ENCODE measurements around the gene DSCAM. TPM values are rescaled to one million over a fixed set of nuclear protein-coding genes. Genes with fewer than 3 reads are reported as not detected.

DSCAM gene
- total and polyA plus RNA-seq, 8 donors: 0.37 TPM; not detected in 7

- H3K27me3 ChIP-seq: no peaks in the 10 kb centered on the region
- no peaks in the 10 kb centered on the region for H3K4me1 ChIP-seq
- no peak overlapping the region for H3K27ac ChIP-seq
- H3K9me3 ChIP-seq: no peaks in the 10 kb centered on the region
- WGBS, 5 donors: 73 to 82% (median 82%) methylated on average over 7 of the region's 7 CpGs
- no peak for DNase-seq
- TF ChIP-seq POLR2AphosphoS5 (IDR thresholded peaks at IDR 0.05): no peak
- no peak for TF ChIP-seq EP300 (IDR thresholded peaks at IDR 0.05)
- no peak for TF ChIP-seq CTCF (IDR thresholded peaks at IDR 0.05)
- no peak for TF ChIP-seq POLR2A (IDR thresholded peaks at IDR 0.05)
- no peaks in the 10 kb centered on the region for H3K36me3 ChIP-seq
- intact Hi-C loops (cut with DNase I; ENCODE audit: low total_unique reads): no loop called here
- H3K4me3 ChIP-seq: no peak overlapping the region
Observed at GRCh38 chr21:40730426-40730800, 116.5 kb downstream of the DSCAM start.

GRCh38 chr21:40729761-40730425 is 117.1 kb downstream of the DSCAM start:
- Histone ChIP-seq H3K9me3 (no peaks in the 10 kb centered on the region), H3K27ac (no peak overlapping the region), H3K27me3 (no peaks in the 10 kb centered on the region), H3K36me3 (no peaks in the 10 kb centered on the region), H3K4me1 (no peaks in the 10 kb centered on the region), H3K4me3 (no peak overlapping the region)
- intact Hi-C loops (cut with DNase I; ENCODE audit: low total_unique reads): no loop called here
- no peak for DNase-seq
- 74 to 91% (median 87%) methylated on average over 8 of the region's 8 CpGs for WGBS, 5 donors
- TF ChIP-seq POLR2A (IDR thresholded peaks at IDR 0.05) (no peak), EP300 (IDR thresholded peaks at IDR 0.05) (no peak), POLR2AphosphoS5 (IDR thresholded peaks at IDR 0.05) (no peak), CTCF (IDR thresholded peaks at IDR 0.05) (no peak)

GRCh38 chr21:40723966-40724365 is 123.0 kb downstream of the DSCAM start:
- TF ChIP-seq EP300 (IDR thresholded peaks at IDR 0.05) (no peak), POLR2A (IDR thresholded peaks at IDR 0.05) (no peak)
- H3K27me3 ChIP-seq: no peaks in the 10 kb centered on the region
- no peak overlapping the region for H3K4me3 ChIP-seq
- H3K4me1 ChIP-seq: no peaks in the 10 kb centered on the region
- WGBS, 5 donors: 76 to 93% (median 84%) methylated on average over 5 of the region's 5 CpGs
- peaks cover 0 to 14% (median 8%) of the 10 kb centered on the region in 4 donors for H3K9me3 ChIP-seq
- H3K36me3 ChIP-seq: no peaks in the 10 kb centered on the region
- H3K27ac ChIP-seq: no peak overlapping the region
- intact Hi-C loops (cut with DNase I; ENCODE audit: low total_unique reads): no loop called here
- no peak for DNase-seq

GRCh38 chr21:40723317-40723716 is 123.6 kb downstream of the DSCAM start:
- intact Hi-C loops (cut with DNase I; ENCODE audit: low total_unique reads): no loop called here
- TF ChIP-seq CTCF (IDR thresholded peaks at IDR 0.05): no peak
- no peak for TF ChIP-seq EP300 (IDR thresholded peaks at IDR 0.05)
- no peak for TF ChIP-seq POLR2A (IDR thresholded peaks at IDR 0.05)
- TF ChIP-seq POLR2AphosphoS5 (IDR thresholded peaks at IDR 0.05): no peak
- 87 to 97% (median 94%) methylated on average over 2 of the region's 2 CpGs for WGBS, 5 donors
- H3K4me3 ChIP-seq: no peak overlapping the region
- no peaks in the 10 kb centered on the region for H3K4me1 ChIP-seq
- H3K27ac ChIP-seq: no peak overlapping the region
- no peak for DNase-seq
- peaks cover 0 to 14% (median 8%) of the 10 kb centered on the region in 4 donors for H3K9me3 ChIP-seq
- H3K36me3 ChIP-seq: no peaks in the 10 kb centered on the region
- no peaks in the 10 kb centered on the region for H3K27me3 ChIP-seq

- Histone ChIP-seq H3K4me3 (no peak overlapping the region), H3K27ac (no peak overlapping the region), H3K36me3 (no peaks in the 10 kb centered on the region), H3K4me1 (no peaks in the 10 kb centered on the region), H3K9me3 (peaks cover 0 to 14% (median 8%) of the 10 kb centered on the region in 4 donors), H3K27me3 (no peaks in the 10 kb centered on the region)
- no peak for DNase-seq
- intact Hi-C loops (cut with DNase I; ENCODE audit: low total_unique reads): no loop called here
- no peak for TF ChIP-seq POLR2AphosphoS5 (IDR thresholded peaks at IDR 0.05)
- TF ChIP-seq EP300 (IDR thresholded peaks at IDR 0.05): no peak
- no peak for TF ChIP-seq CTCF (IDR thresholded peaks at IDR 0.05)
- TF ChIP-seq POLR2A (IDR thresholded peaks at IDR 0.05): no peak
- WGBS, 5 donors: 75 to 88% (median 77%) methylated on average over 1 of the region's 1 CpG
Observed at GRCh38 chr21:40719615-40720014, 127.3 kb downstream of the DSCAM start.
